ENCODE results near the gene CCDC154.

DNA sequence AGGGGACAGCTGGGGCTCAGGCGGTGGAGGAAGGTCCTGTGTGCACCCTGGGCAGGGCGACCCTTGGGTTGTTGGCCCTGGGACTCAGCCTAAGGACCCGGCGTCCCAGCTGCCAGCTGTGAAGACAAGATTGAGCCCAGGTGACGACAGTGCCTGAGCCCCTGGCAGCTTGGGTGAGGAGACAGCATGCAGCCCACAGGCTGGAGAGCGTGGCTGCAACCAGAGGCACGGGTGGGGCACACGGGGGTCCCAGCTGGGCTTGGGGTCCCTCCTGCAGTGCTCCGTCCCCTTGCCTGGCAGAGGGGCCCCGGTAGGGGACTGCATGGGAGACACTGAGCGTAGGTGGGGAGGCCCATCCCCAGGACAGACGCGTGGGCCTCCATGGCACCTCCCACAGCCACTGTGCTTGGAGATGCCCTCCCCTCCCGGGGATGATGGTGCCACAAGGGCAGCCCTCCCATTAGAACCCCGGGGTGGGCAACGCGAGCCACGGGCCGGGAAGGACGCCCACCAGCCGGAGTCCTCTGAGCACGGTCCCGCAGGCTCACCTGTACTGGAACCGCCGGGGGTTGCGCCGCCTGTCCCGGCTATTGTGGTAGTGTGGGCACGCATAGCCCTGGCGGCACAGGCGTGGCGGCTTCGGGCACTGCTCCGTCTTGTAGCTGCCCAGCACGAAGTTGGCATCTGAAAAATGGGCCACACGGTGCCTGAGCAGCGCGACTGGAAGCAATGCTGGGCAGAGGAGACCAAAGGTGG lies 45.4 kb downstream of the CCDC154 start:
- TF ChIP-seq FOS (IDR thresholded peaks at IDR 0.05; ENCODE audit: low read depth, low read length) (no peak), POLR2A (IDR thresholded peaks at IDR 0.05; ENCODE audit: low read depth, low read length) (no peak), RFX5 (IDR thresholded peaks at IDR 0.05; ENCODE audit: low read depth, low read length) (no peak), CEBPB (IDR thresholded peaks at IDR 0.05; ENCODE audit: low read depth, low read length) (no peak), CHD1 (IDR thresholded peaks at IDR 0.05; ENCODE audit: low read depth, low read length) (no peak), SMC3 (IDR thresholded peaks at IDR 0.05; ENCODE audit: low read depth, low read length) (no peak), MXI1 (IDR thresholded peaks at IDR 0.05; ENCODE audit: borderline replicate concordance, low read depth, low read length) (no peak), RAD21 (IDR thresholded peaks at IDR 0.05; ENCODE audit: low read length) (no peak), BHLHE40 (IDR thresholded peaks at IDR 0.05; ENCODE audit: low read depth, low read length) (no peak)
- TF ChIP-seq, protein P1, sequence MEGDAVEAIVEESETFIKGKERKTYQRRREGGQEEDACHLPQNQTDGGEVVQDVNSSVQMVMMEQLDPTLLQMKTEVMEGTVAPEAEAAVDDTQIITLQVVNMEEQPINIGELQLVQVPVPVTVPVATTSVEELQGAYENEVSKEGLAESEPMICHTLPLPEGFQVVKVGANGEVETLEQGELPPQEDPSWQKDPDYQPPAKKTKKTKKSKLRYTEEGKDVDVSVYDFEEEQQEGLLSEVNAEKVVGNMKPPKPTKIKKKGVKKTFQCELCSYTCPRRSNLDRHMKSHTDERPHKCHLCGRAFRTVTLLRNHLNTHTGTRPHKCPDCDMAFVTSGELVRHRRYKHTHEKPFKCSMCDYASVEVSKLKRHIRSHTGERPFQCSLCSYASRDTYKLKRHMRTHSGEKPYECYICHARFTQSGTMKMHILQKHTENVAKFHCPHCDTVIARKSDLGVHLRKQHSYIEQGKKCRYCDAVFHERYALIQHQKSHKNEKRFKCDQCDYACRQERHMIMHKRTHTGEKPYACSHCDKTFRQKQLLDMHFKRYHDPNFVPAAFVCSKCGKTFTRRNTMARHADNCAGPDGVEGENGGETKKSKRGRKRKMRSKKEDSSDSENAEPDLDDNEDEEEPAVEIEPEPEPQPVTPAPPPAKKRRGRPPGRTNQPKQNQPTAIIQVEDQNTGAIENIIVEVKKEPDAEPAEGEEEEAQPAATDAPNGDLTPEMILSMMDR (conservative IDR thresholded peaks at IDR 0.05; ENCODE audit: low read depth, low read length), result no peak
- TF ChIP-seq, protein P2, sequence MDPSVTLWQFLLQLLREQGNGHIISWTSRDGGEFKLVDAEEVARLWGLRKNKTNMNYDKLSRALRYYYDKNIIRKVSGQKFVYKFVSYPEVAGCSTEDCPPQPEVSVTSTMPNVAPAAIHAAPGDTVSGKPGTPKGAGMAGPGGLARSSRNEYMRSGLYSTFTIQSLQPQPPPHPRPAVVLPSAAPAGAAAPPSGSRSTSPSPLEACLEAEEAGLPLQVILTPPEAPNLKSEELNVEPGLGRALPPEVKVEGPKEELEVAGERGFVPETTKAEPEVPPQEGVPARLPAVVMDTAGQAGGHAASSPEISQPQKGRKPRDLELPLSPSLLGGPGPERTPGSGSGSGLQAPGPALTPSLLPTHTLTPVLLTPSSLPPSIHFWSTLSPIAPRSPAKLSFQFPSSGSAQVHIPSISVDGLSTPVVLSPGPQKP (IDR thresholded peaks at IDR 0.05; ENCODE audit: borderline replicate concordance, low read depth, low read length), result no peak
- TF ChIP-seq, protein P3, sequence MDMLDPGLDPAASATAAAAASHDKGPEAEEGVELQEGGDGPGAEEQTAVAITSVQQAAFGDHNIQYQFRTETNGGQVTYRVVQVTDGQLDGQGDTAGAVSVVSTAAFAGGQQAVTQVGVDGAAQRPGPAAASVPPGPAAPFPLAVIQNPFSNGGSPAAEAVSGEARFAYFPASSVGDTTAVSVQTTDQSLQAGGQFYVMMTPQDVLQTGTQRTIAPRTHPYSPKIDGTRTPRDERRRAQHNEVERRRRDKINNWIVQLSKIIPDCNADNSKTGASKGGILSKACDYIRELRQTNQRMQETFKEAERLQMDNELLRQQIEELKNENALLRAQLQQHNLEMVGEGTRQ (IDR thresholded peaks at IDR 0.05; ENCODE audit: low read depth, low read length), result no peak

All from IMR-90 (cell line).